ENCODE results near the gene TTI1.

Gene TTI1

GRCh38 chr20:38054647-38055046 is 21.4 kb upstream of the TTI1 start:
- DNase-seq (ENCODE audit: low spot score): no peak

GRCh38 chr20:38052870-38053269 is 19.6 kb upstream of the TTI1 start:
- no peak for DNase-seq (ENCODE audit: low spot score)

- no peak for DNase-seq (ENCODE audit: low spot score)
Observed at GRCh38 chr20:38050686-38051085, 17.4 kb upstream of the TTI1 start.

GRCh38 chr20:38049800-38050199 is 16.5 kb upstream of the TTI1 start:
- DNase-seq (ENCODE audit: low spot score): no peak

GRCh38 chr20:38046572-38046971 is 13.3 kb upstream of the TTI1 start:
- DNase-seq (ENCODE audit: low spot score): no peak

- no peak for DNase-seq (ENCODE audit: low spot score)
Observed at GRCh38 chr20:38044685-38045084, 11.4 kb upstream of the TTI1 start.

- no peak for DNase-seq (ENCODE audit: low spot score)
Observed at GRCh38 chr20:38043512-38044300, 10.4 kb upstream of the TTI1 start.

- no peak for DNase-seq (ENCODE audit: low spot score)
Observed at GRCh38 chr20:38040276-38040675, 7.0 kb upstream of the TTI1 start.

GRCh38 chr20:38036366-38036765 is 3.1 kb upstream of the TTI1 start:
- DNase-seq (ENCODE audit: low spot score): no peak

- no peak for DNase-seq (ENCODE audit: low spot score)
Observed at GRCh38 chr20:38034961-38035360, 1.7 kb upstream of the TTI1 start.

- DNase-seq (ENCODE audit: low spot score): no peak
Observed at GRCh38 chr20:38034108-38034649, 923 bp upstream of the TTI1 start.

GRCh38 chr20:38032585-38033329 is 499 bp downstream of the TTI1 start:
- DNase-seq (ENCODE audit: low spot score): no peak

GRCh38 chr20:38031957-38032356 is 1.3 kb downstream of the TTI1 start:
- DNase-seq (ENCODE audit: low spot score): no peak

- DNase-seq (ENCODE audit: low spot score): no peak
Observed at GRCh38 chr20:38029453-38029852, 3.8 kb downstream of the TTI1 start.

GRCh38 chr20:38024496-38024895 is 8.8 kb downstream of the TTI1 start:
- no peak for DNase-seq (ENCODE audit: low spot score)

GRCh38 chr20:38023181-38024001 is 9.9 kb downstream of the TTI1 start:
- DNase-seq (ENCODE audit: low spot score): no peak

GRCh38 chr20:38021087-38021772 is 12.0 kb downstream of the TTI1 start:
- no peak for DNase-seq (ENCODE audit: low spot score)

- DNase-seq (ENCODE audit: low spot score): no peak
Observed at GRCh38 chr20:38018385-38018784, 14.9 kb downstream of the TTI1 start.

- no peak for DNase-seq (ENCODE audit: low spot score)
Observed at GRCh38 chr20:38017959-38018358, 15.3 kb downstream of the TTI1 start.

- DNase-seq (ENCODE audit: low spot score): no peak
Observed at GRCh38 chr20:38013887-38014286, 19.4 kb downstream of the TTI1 start.

- no peak for DNase-seq (ENCODE audit: low spot score)
Observed at GRCh38 chr20:38012332-38012731, 20.9 kb downstream of the TTI1 start.

- DNase-seq (ENCODE audit: low spot score): no peak
Observed at GRCh38 chr20:38011696-38012095, 21.6 kb downstream of the TTI1 start.
